Measurements from ENCODE around the gene OPRD1.

GRCh38 chr1:28860332-28861073, 48.5 kb downstream of the OPRD1 start:
- no peak for TF ChIP-seq POLR2A (IDR thresholded peaks at IDR 0.05)
- TF ChIP-seq, protein P1, sequence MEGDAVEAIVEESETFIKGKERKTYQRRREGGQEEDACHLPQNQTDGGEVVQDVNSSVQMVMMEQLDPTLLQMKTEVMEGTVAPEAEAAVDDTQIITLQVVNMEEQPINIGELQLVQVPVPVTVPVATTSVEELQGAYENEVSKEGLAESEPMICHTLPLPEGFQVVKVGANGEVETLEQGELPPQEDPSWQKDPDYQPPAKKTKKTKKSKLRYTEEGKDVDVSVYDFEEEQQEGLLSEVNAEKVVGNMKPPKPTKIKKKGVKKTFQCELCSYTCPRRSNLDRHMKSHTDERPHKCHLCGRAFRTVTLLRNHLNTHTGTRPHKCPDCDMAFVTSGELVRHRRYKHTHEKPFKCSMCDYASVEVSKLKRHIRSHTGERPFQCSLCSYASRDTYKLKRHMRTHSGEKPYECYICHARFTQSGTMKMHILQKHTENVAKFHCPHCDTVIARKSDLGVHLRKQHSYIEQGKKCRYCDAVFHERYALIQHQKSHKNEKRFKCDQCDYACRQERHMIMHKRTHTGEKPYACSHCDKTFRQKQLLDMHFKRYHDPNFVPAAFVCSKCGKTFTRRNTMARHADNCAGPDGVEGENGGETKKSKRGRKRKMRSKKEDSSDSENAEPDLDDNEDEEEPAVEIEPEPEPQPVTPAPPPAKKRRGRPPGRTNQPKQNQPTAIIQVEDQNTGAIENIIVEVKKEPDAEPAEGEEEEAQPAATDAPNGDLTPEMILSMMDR (IDR thresholded peaks at IDR 0.05), result no peak
